ENCODE measurements around the gene THEMIS. TPM values are rescaled to one million over a fixed set of nuclear protein-coding genes. Genes with fewer than 3 reads are reported as not detected.

The THEMIS gene
- total RNA-seq, 1 donor, result under 0.01 TPM

DNA sequence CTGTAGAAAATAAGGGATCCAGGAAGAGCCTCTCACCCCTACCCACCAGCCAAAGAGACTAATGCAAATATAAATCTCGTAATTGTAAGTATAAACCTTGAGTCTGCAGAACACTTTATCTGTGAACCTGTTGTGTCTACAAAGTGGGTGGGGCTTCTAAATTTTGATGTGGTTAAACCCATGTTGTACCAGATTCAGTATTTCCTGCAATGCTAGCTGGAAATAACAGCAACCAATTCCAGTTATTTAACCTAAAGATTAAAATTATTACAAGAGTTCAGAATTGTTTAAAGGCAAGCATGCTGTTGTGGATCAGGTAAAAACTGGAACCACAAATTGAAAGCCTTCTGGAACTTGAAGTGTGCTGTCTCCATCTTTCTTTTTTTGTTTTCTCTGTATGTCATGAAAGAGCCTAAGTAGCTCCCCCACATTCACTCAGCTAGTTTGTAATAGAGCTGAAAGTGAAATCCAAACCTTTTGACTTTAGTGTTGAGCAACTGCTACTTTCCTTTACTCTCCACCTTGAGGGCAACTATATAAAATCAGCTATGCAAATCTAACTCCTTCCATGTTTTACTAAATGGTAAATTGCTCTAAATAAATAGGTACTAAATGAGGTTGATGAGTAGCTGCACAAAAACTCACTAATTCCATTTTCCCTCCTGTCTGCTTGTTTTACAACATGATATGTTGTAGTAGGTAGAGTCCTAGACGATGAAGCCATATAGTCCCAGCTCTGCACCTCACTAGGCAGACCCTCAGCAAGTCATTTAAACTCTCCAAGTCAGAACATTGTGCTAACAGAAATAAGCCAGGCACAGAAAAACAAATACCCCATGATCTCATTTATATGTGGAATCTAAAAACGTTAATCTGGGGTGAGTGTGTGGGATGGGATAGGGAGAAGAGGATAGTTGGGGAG is 17.9 kb upstream of the THEMIS start:
- H3K4me3 ChIP-seq (ENCODE audit: insufficient read depth, low read length), result no peak overlapping the region
- H3K9me3 ChIP-seq (ENCODE audit: low read depth, low read length), result no peaks in the 10 kb centered on the region
- no peaks in the 10 kb centered on the region for H3K79me2 ChIP-seq (ENCODE audit: insufficient read depth, low read length)
- H2AFZ ChIP-seq (ENCODE audit: low read length), result no peak overlapping the region
- H3K4me2 ChIP-seq (ENCODE audit: insufficient read depth, low read length), result no peak overlapping the region
- H3K36me3 ChIP-seq (ENCODE audit: insufficient read depth, low read length), result no peaks in the 10 kb centered on the region
- H3K27me3 ChIP-seq (ENCODE audit: insufficient read depth, low read length), result no peaks in the 10 kb centered on the region
- peaks cover 3% of the 10 kb centered on the region for H3K4me1 ChIP-seq (ENCODE audit: insufficient read depth, low read length)
- TF ChIP-seq, protein P1, sequence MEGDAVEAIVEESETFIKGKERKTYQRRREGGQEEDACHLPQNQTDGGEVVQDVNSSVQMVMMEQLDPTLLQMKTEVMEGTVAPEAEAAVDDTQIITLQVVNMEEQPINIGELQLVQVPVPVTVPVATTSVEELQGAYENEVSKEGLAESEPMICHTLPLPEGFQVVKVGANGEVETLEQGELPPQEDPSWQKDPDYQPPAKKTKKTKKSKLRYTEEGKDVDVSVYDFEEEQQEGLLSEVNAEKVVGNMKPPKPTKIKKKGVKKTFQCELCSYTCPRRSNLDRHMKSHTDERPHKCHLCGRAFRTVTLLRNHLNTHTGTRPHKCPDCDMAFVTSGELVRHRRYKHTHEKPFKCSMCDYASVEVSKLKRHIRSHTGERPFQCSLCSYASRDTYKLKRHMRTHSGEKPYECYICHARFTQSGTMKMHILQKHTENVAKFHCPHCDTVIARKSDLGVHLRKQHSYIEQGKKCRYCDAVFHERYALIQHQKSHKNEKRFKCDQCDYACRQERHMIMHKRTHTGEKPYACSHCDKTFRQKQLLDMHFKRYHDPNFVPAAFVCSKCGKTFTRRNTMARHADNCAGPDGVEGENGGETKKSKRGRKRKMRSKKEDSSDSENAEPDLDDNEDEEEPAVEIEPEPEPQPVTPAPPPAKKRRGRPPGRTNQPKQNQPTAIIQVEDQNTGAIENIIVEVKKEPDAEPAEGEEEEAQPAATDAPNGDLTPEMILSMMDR (IDR thresholded peaks at IDR 0.05; ENCODE audit: extremely low read depth, low read depth, low read length), result no peak
- DNase-seq (ENCODE audit: insufficient read length, low spot score, missing footprints), result no peak
- H4K20me1 ChIP-seq (ENCODE audit: insufficient read depth, low read length), result no peaks in the 10 kb centered on the region
- no peak overlapping the region for H3K27ac ChIP-seq (ENCODE audit: low read depth, low read length)

DNA sequence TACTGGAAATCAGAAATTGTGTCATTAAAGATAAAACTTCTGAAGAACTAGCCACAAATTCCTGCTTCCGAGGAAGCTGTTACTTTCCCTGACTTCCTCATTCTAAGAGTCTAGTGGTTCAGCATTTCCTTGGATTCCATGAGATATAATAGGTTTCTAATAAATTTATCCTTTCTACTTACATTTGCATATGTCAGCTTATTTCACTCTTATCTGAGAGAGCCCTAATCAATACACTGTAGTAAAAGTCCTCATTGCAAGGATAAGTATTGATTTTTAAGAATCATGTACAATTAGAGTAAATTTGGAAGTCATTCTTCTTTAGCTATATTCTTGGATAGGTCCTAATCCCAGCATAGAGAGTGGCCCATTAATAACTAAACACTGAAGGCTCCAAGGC is 16.9 kb upstream of the THEMIS start:
- no peak overlapping the region for H3K4me3 ChIP-seq (ENCODE audit: insufficient read depth, low read length)
- TF ChIP-seq, protein P1 (IDR thresholded peaks at IDR 0.05; ENCODE audit: extremely low read depth, low read depth, low read length), result no peak
- peaks cover 3% of the 10 kb centered on the region for H3K4me1 ChIP-seq (ENCODE audit: insufficient read depth, low read length)
- no peaks in the 10 kb centered on the region for H3K36me3 ChIP-seq (ENCODE audit: insufficient read depth, low read length)
- H4K20me1 ChIP-seq (ENCODE audit: insufficient read depth, low read length), result no peaks in the 10 kb centered on the region
- H3K4me2 ChIP-seq (ENCODE audit: insufficient read depth, low read length), result no peak overlapping the region
- H3K27ac ChIP-seq (ENCODE audit: low read depth, low read length), result no peak overlapping the region
- no peak for DNase-seq (ENCODE audit: insufficient read length, low spot score, missing footprints)
- H3K79me2 ChIP-seq (ENCODE audit: insufficient read depth, low read length), result no peaks in the 10 kb centered on the region
- H2AFZ ChIP-seq (ENCODE audit: low read length), result no peak overlapping the region
- no peaks in the 10 kb centered on the region for H3K9me3 ChIP-seq (ENCODE audit: low read depth, low read length)
- H3K27me3 ChIP-seq (ENCODE audit: insufficient read depth, low read length), result no peaks in the 10 kb centered on the region

DNA sequence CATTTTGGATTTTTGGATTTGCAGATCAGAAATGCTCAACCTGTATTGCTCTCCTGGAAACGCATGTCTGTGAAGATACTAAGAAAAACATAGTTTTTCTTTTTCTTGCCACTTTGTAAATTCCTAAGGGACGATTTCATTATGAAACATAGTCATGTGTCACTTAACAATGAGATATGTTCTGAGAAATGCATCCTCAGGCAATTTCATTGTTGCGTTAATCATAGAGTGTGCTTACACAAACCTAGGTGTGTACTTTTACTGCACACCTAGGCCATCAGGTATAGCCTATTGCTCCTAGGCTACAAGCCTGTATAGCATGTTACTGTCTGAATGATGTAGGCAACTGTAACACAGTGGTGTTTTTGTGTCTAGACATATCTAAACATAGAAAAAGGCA is 13.4 kb upstream of the THEMIS start:
- peaks cover 3% of the 10 kb centered on the region for H3K4me1 ChIP-seq (ENCODE audit: insufficient read depth, low read length)
- H3K4me3 ChIP-seq (ENCODE audit: insufficient read depth, low read length), result no peak overlapping the region
- H2AFZ ChIP-seq (ENCODE audit: low read length), result no peak overlapping the region
- no peaks in the 10 kb centered on the region for H3K9me3 ChIP-seq (ENCODE audit: low read depth, low read length)
- H3K36me3 ChIP-seq (ENCODE audit: insufficient read depth, low read length), result no peaks in the 10 kb centered on the region
- TF ChIP-seq, protein P1 (IDR thresholded peaks at IDR 0.05; ENCODE audit: extremely low read depth, low read depth, low read length), result no peak
- H3K27ac ChIP-seq (ENCODE audit: low read depth, low read length), result no peak overlapping the region
- no peaks in the 10 kb centered on the region for H3K79me2 ChIP-seq (ENCODE audit: insufficient read depth, low read length)
- no peak overlapping the region for H3K4me2 ChIP-seq (ENCODE audit: insufficient read depth, low read length)
- DNase-seq (ENCODE audit: insufficient read length, low spot score, missing footprints), result peak; percentile 45
- no peaks in the 10 kb centered on the region for H3K27me3 ChIP-seq (ENCODE audit: insufficient read depth, low read length)
- H4K20me1 ChIP-seq (ENCODE audit: insufficient read depth, low read length), result no peaks in the 10 kb centered on the region

DNA sequence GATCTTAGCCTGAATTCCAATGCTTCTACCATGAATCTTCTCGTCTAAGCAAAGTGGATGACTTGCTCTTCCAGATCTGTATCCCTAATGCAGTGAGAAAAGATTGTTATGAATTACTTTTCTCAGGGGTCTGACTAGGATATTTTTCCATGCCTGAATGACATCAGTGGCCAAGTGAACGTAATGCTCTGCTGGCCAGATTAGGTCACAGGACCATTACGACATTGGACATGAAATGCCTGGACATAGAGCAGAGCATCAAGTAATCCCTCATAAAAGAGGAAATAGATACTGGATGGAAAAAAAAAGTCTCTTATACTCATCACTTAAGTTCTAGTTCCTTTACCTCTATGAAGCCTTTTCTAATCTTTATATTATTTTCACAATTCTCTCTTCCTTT is 12.1 kb upstream of the THEMIS start:
- DNase-seq (ENCODE audit: insufficient read length, low spot score, missing footprints), result no peak
- no peaks in the 10 kb centered on the region for H3K27me3 ChIP-seq (ENCODE audit: insufficient read depth, low read length)
- H3K4me3 ChIP-seq (ENCODE audit: insufficient read depth, low read length), result no peak overlapping the region
- H3K4me2 ChIP-seq (ENCODE audit: insufficient read depth, low read length), result no peak overlapping the region
- no peaks in the 10 kb centered on the region for H3K9me3 ChIP-seq (ENCODE audit: low read depth, low read length)
- H3K36me3 ChIP-seq (ENCODE audit: insufficient read depth, low read length), result no peaks in the 10 kb centered on the region
- H3K27ac ChIP-seq (ENCODE audit: low read depth, low read length), result no peak overlapping the region
- no peaks in the 10 kb centered on the region for H4K20me1 ChIP-seq (ENCODE audit: insufficient read depth, low read length)
- no peaks in the 10 kb centered on the region for H3K79me2 ChIP-seq (ENCODE audit: insufficient read depth, low read length)
- H2AFZ ChIP-seq (ENCODE audit: low read length), result no peak overlapping the region
- peaks cover 3% of the 10 kb centered on the region for H3K4me1 ChIP-seq (ENCODE audit: insufficient read depth, low read length)
- TF ChIP-seq, protein P1 (IDR thresholded peaks at IDR 0.05; ENCODE audit: extremely low read depth, low read depth, low read length), result no peak
